Karpas-422 (cell line): ENCODE data around the gene FAM120B. TPM values are rescaled to one million over a fixed set of nuclear protein-coding genes. Genes with fewer than 3 reads are reported as not detected.

Source experiments
- DNase-seq: peaks from one replicate; pipeline ENCODE4 v3.0.0-alpha.2; 2015
- H2AFZ ChIP-seq: fragments of 200-600 bp; sonication (generic); 2 replicates; pipeline ENCODE4 v1.6.1; 2014; ENCODE audit warnings: antibody characterized with exemption, low read length, mixed read lengths
- H3K27ac ChIP-seq: fragments of 200-600 bp; sonication (generic); 2 replicates; pipeline ENCODE4 v1.5.1; 2014; ENCODE audit warnings: mild to moderate bottlenecking, low read length, moderate library complexity
- H3K27me3 ChIP-seq: fragments of 200-600 bp; sonication (generic); 2 replicates; pipeline ENCODE4 v1.6.1; 2014; ENCODE audit warnings: low read length, mixed read lengths
- H3K36me3 ChIP-seq: fragments of 200-600 bp; sonication (generic); 2 replicates; pipeline ENCODE4 v1.6.1; 2014; ENCODE audit warnings: low read length, mixed read lengths; ENCODE audit not compliant: insufficient read depth
- H3K4me1 ChIP-seq: fragments of 200-600 bp; sonication (generic); 2 replicates; pipeline ENCODE4 v1.6.1; 2014; ENCODE audit warnings: mild to moderate bottlenecking, low read length, mixed read lengths
- H3K4me2 ChIP-seq: fragments of 200-600 bp; sonication (generic); 2 replicates; pipeline ENCODE4 v1.6.1; 2014; ENCODE audit warnings: low read length, low read depth, mild to moderate bottlenecking; ENCODE audit not compliant: poor library complexity, severe bottlenecking
- H3K4me3 ChIP-seq: fragments of 200-600 bp; sonication (generic); 2 replicates; pipeline ENCODE4 v1.5.1; 2014; ENCODE audit warnings: mild to moderate bottlenecking, antibody characterized with exemption, low read length, mixed read lengths
- H3K79me2 ChIP-seq: fragments of 200-600 bp; sonication (generic); 2 replicates; pipeline ENCODE4 v1.6.1; 2014; ENCODE audit warnings: mild to moderate bottlenecking, low read length, mixed read lengths
- H3K9ac ChIP-seq: fragments of 200-600 bp; sonication (generic); 2 replicates; pipeline ENCODE4 v1.6.0; 2014; ENCODE audit warnings: low read length
- H3K9me2 ChIP-seq: fragments of 200-600 bp; sonication (generic), shearing (Covaris generic); replicated peaks from 2 replicates; pipeline ENCODE4 v1.6.0; 2014; ENCODE audit warnings: mild to moderate bottlenecking, low read length, moderate library complexity; ENCODE audit not compliant: insufficient read depth
- H3K9me3 ChIP-seq: fragments of 300-700, 200-600 bp; sonication (generic); 2 replicates; pipeline ENCODE4 v1.6.1; 2014; ENCODE audit warnings: low read length, mixed read lengths
- H4K20me1 ChIP-seq: fragments of 200-600 bp; sonication (generic); 2 replicates; pipeline ENCODE4 v1.6.1; 2014; ENCODE audit warnings: mild to moderate bottlenecking, antibody characterized with exemption, low read length, low read depth; ENCODE audit not compliant: insufficient read depth
- total RNA-seq: library from RNA; depleted of rRNA; stranded (reverse); fragments of >200 nt; shearing (Covaris generic); gene quantifications from 2 replicates; pipeline ENCODE4 v1.2.3, GENCODE V29; 2014; ENCODE audit warnings: low replicate concordance; rRNA removed

Gene FAM120B, protein sequence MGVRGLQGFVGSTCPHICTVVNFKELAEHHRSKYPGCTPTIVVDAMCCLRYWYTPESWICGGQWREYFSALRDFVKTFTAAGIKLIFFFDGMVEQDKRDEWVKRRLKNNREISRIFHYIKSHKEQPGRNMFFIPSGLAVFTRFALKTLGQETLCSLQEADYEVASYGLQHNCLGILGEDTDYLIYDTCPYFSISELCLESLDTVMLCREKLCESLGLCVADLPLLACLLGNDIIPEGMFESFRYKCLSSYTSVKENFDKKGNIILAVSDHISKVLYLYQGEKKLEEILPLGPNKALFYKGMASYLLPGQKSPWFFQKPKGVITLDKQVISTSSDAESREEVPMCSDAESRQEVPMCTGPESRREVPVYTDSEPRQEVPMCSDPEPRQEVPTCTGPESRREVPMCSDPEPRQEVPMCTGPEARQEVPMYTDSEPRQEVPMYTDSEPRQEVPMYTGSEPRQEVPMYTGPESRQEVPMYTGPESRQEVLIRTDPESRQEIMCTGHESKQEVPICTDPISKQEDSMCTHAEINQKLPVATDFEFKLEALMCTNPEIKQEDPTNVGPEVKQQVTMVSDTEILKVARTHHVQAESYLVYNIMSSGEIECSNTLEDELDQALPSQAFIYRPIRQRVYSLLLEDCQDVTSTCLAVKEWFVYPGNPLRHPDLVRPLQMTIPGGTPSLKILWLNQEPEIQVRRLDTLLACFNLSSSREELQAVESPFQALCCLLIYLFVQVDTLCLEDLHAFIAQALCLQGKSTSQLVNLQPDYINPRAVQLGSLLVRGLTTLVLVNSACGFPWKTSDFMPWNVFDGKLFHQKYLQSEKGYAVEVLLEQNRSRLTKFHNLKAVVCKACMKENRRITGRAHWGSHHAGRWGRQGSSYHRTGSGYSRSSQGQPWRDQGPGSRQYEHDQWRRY
- total RNA-seq: 22.4 and 32.1 TPM in 2 replicates

DNA sequence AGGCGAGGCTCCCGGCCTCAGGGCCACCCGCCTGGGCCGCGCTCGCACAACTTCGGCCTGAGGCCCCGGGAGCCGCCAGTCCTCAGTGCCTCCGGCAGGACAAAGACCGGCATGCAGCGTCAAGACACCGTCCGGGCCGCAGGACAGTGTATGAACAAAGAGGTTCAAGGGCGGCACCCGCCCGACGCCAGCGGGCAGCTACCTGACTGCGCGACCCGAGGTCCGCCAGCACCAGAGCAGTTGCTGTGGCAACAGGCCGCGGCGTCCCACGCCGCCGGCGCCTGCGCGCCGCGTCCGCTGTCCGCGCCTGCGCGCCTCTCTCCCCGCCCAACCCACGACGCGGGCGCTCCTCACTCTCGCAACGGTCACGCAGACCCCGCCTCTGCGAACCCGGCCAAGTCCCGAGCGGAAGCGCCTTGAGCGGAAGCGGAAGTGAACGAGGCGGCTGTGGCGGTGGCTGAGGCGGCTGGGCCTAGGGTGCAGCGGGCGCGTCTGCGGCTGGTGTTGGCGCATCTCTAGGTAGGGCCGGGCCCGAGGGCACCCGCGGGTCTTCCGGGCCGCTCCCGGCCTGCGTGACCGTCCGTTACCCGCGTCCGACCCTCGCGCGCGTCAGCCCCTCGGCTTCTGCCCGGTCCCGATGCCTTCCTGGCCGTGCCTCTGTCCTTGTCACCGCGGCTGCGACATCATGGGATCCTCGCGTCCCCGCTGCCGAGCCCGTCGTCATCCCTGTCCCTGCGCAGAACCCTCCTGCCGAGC is at the start of gene FAM120B:
Gene FAM120B (plus strand): TSS at position 435 of the 756 bp plus-strand sequence. CDS start 10,633 bp downstream, outside the sequence.
- peak within 1 kb of the TSS; percentile 87 for H3K9ac ChIP-seq
- H3K9me2 ChIP-seq: no peaks in the 10 kb centered on the region
- peaks cover 10% of the 10 kb centered on the region; the same call in 1 of the 2 replicates for H4K20me1 ChIP-seq
- H2AFZ ChIP-seq: peak within 1 kb of the TSS; percentile 57
- H3K79me2 ChIP-seq: peaks cover 49% of the 10 kb centered on the region
- peak within 1 kb of the TSS; percentile 84 for H3K4me3 ChIP-seq
- H3K36me3 ChIP-seq: no peaks in the 10 kb centered on the region
- no peaks in the 10 kb centered on the region for H3K9me3 ChIP-seq
- H3K4me1 ChIP-seq: peaks cover 39% of the 10 kb centered on the region
- peak within 1 kb of the TSS; percentile 88 for H3K4me2 ChIP-seq
- peak; percentile 99 for DNase-seq
- no peaks in the 10 kb centered on the region for H3K27me3 ChIP-seq
- peak within 1 kb of the TSS; percentile 54 for H3K27ac ChIP-seq

DNA sequence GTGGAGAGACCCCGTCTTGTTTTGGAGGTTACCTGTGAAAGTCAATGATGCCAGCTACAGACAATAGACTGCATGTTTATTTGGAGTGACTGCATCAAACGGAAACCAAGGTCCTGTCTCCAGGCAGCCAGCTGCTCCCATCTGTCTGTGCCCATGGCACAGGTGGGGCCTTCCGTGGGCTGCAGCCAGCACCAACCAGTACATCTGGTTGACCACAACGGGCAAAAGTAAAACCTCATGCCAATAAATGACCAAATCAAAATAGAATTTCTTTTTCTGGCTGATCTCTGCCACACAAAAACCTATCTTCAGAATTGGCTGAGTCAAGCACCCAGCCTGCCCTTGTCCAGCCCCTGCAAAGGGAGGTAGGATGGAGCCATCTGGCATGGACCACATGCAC is 49.2 kb upstream of the FAM120B start:
- H3K27ac ChIP-seq: no peak overlapping the region
- H4K20me1 ChIP-seq: no peaks in the 10 kb centered on the region
- no peaks in the 10 kb centered on the region for H3K9me2 ChIP-seq
- H3K79me2 ChIP-seq: no peaks in the 10 kb centered on the region
- no peaks in the 10 kb centered on the region for H3K4me1 ChIP-seq
- no peak overlapping the region for H3K9ac ChIP-seq
- no peak overlapping the region for H3K4me2 ChIP-seq
- H3K4me3 ChIP-seq: no peak overlapping the region
- no peak for DNase-seq
- no peaks in the 10 kb centered on the region for H3K9me3 ChIP-seq
- H2AFZ ChIP-seq: no peak overlapping the region
- no peaks in the 10 kb centered on the region for H3K27me3 ChIP-seq
- no peaks in the 10 kb centered on the region for H3K36me3 ChIP-seq

DNA sequence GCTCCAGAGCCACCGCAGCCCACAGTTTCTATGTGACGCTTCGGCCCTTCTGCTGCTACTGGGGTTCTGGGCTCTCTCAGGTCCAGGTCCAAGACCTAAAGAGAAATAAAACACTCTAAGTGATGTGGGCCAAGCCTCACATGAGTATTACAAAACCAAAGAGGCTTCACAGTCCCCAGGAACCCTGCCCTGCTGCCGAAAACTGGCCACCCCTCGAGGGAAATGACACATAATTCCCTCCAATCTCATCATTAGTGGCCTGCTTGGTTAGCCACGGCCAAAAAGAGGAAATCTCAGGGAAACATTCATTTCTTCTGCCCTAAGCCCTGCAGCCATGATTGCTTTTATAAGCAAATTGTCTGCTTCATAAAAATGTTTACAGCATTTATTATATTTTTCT is 48.2 kb upstream of the FAM120B start:
- H3K4me2 ChIP-seq: no peak overlapping the region
- H3K4me3 ChIP-seq: no peak overlapping the region
- no peaks in the 10 kb centered on the region for H3K4me1 ChIP-seq
- H2AFZ ChIP-seq: no peak overlapping the region
- no peaks in the 10 kb centered on the region for H3K27me3 ChIP-seq
- no peaks in the 10 kb centered on the region for H3K9me2 ChIP-seq
- H4K20me1 ChIP-seq: no peaks in the 10 kb centered on the region
- H3K9me3 ChIP-seq: no peaks in the 10 kb centered on the region
- H3K79me2 ChIP-seq: no peaks in the 10 kb centered on the region
- H3K36me3 ChIP-seq: no peaks in the 10 kb centered on the region
- H3K9ac ChIP-seq: no peak overlapping the region
- H3K27ac ChIP-seq: no peak overlapping the region
- DNase-seq: no peak

DNA sequence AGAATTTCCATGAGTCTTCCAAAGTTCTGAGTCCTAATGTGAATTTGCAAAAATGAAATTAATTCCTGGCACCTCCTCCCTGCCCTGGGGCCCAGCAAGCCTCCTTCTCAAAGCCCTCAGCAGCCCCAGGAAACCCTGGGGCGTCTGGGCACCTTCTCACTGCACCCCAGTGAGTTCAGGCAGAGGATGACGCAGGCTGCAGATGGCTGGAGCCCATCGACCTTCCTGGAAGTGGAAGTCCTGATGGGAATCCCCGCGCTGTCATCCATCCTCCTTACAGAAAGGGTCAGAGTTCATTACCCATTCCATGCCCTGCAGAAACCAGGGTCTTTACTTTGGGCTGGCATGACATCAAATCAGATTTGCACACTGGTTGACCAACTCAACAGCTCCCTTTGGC is 47.3 kb upstream of the FAM120B start:
- Histone ChIP-seq H3K9ac (no peak overlapping the region), H3K9me3 (no peaks in the 10 kb centered on the region), H3K4me3 (no peak overlapping the region), H3K36me3 (no peaks in the 10 kb centered on the region), H2AFZ (no peak overlapping the region), H3K9me2 (no peaks in the 10 kb centered on the region), H3K27me3 (no peaks in the 10 kb centered on the region), H3K4me1 (no peaks in the 10 kb centered on the region), H3K4me2 (no peak overlapping the region), H3K27ac (no peak overlapping the region), H4K20me1 (no peaks in the 10 kb centered on the region), H3K79me2 (no peaks in the 10 kb centered on the region)
- DNase-seq: no peak

DNA sequence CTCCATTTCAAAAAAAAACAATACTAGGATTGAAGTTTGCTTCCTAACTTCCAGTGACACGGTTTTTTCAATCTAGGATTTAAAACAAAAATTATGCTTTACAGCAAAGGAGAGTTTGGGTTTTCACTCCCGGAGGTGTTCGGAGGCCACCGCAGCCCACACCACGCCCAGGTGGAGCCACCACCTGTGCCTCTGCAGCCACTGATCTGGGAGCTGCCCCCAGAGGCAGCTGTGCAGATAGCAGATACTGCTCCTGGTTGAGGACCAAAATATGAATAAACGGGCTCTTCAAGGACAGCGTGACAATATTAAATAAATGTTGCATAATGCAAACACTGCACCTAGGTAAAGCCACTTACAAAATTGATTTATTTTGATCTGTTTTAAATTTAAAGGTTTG is 45.9 kb upstream of the FAM120B start:
- no peaks in the 10 kb centered on the region for H3K27me3 ChIP-seq
- no peaks in the 10 kb centered on the region for H3K79me2 ChIP-seq
- H3K27ac ChIP-seq: no peak overlapping the region
- H3K4me3 ChIP-seq: no peak overlapping the region
- H3K4me1 ChIP-seq: no peaks in the 10 kb centered on the region
- H2AFZ ChIP-seq: no peak overlapping the region
- no peaks in the 10 kb centered on the region for H3K9me3 ChIP-seq
- no peaks in the 10 kb centered on the region for H3K9me2 ChIP-seq
- H3K9ac ChIP-seq: no peak overlapping the region
- H3K36me3 ChIP-seq: no peaks in the 10 kb centered on the region
- DNase-seq: no peak
- H3K4me2 ChIP-seq: no peak overlapping the region
- H4K20me1 ChIP-seq: no peaks in the 10 kb centered on the region

DNA sequence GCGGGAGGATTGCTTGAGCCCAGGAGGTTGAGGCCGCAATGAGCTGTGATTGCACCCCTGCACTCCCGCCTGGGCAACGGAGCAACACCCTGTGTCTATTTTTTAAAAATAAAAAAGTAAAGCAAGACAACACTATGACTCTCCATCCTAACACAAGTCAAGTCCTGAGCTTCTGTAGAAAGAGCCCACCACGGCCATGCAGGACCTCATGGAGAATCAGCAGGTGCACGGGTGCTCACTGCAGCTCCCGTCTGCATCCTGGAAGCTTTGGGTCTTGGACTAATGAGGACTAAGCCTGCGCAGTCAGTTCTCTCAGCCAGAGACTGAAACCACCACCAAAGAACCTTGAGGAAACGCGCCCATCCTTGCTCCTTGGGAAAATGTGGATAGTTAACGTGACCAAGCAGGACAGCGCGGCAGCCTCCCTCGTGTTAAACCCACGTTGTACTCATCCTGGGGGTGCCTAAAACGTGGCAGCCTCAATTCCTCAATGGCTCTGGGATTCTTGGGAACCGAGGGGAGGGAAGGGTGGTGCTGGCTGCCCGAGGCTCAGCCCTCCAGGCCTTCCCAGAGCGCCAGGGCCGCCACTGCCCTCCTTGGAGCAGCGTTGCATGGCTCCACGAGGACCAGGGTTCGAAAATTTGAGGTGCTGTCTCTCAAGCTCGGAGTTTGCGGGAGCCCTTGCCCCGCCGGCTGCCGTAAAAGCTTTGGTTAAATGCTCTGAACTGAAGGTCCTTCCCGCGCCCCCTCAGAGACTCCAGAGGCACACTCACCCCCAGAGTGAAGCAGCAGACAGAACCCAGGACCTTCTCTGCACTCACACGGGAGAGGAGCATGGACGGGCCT is 44.7 kb upstream of the FAM120B start:
- no peaks in the 10 kb centered on the region for H3K4me1 ChIP-seq
- H3K27ac ChIP-seq: no peak overlapping the region
- H3K27me3 ChIP-seq: no peaks in the 10 kb centered on the region
- H3K4me2 ChIP-seq: no peak overlapping the region
- H3K36me3 ChIP-seq: no peaks in the 10 kb centered on the region
- no peaks in the 10 kb centered on the region for H3K9me3 ChIP-seq
- DNase-seq: no peak
- H2AFZ ChIP-seq: no peak overlapping the region
- no peaks in the 10 kb centered on the region for H4K20me1 ChIP-seq
- H3K9me2 ChIP-seq: no peaks in the 10 kb centered on the region
- H3K79me2 ChIP-seq: no peaks in the 10 kb centered on the region
- no peak overlapping the region for H3K4me3 ChIP-seq
- H3K9ac ChIP-seq: no peak overlapping the region

DNA sequence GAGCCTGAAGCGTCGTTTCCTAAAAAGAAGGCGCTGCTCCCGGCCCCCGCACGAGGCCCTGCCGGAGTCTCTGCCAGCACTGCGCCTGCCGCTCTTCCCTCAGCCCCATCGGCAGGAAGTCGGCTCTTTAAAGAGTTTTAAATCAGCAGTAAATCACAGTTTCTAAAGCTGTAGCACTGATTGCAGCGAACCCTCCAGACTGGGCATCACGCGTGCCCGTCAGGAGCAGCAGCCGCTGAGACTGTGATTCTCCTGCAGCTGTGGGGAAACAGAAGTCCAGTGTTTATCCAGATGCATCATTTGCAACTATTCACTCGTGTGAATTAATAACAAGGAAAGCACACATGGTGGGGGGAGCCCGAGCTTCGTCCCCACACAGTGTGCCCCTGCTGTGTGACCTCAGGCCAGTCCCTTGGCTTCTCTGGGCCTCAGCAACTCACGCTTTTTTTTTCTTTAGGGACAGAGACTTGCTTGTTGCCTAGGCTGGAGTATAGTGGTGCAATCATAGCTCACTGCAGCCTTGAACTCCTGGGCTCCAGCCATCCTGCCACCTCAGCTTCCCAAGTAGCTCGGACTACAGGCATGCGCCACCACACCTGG is 44.0 kb upstream of the FAM120B start:
- Histone ChIP-seq H4K20me1 (no peaks in the 10 kb centered on the region), H3K9ac (no peak overlapping the region), H3K36me3 (no peaks in the 10 kb centered on the region), H3K27me3 (no peaks in the 10 kb centered on the region), H3K9me3 (no peaks in the 10 kb centered on the region), H3K27ac (no peak overlapping the region), H3K4me3 (no peak overlapping the region), H2AFZ (no peak overlapping the region), H3K9me2 (no peaks in the 10 kb centered on the region), H3K4me1 (no peaks in the 10 kb centered on the region), H3K4me2 (no peak overlapping the region), H3K79me2 (no peaks in the 10 kb centered on the region)
- no peak for DNase-seq
